Body of pancreas (tissue), 4 donors: ENCODE results near the gene AKAP8.

Source experiments
- POLR2A ChIP-seq, 3 donors: fragments of 450-650 bp; IDR thresholded peaks; one replicate each; pipeline ENCODE4 v1.6.1; 2016; ENCODE audit warnings: antibody characterized with exemption in 3 of 3, mild to moderate bottlenecking in 2 of 3
- TF ChIP-seq, protein P1 (sequence below), 7 experiments: fragments of 450-650 bp in 4 of 7; fragments of 200-600 bp in 3 of 7; sonication (generic) in 3 of 7; IDR thresholded peaks; one replicate each; pipeline ENCODE4 v1.5.1; 2016 to 2019; ENCODE audit warnings: antibody characterized with exemption in 7 of 7

DNA sequence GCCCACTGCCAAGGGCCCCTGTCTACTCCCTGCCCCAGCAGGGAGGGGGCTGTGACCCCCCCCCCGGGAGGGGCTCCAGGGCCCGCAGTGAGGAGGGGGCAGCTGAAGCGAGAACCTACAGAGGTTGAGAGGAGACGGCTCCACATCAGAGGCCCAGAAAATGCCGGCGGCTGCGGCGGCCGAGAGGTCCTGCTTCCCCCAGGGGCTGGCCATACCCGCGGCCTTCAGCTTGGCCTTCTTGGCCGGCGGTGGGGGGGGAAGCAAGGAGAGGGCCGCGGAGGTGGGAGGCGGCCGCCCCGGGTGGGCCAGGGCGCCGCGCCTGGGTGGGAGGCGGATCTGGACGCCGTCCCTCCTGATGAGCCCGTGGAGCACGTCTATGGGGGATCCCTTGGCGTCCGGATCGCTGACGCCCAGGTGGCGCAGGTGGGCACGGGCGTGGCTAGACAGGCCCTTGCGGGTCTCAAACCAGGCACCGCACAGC is 48.4 kb upstream of the AKAP8 start:
- TF ChIP-seq, protein P1, sequence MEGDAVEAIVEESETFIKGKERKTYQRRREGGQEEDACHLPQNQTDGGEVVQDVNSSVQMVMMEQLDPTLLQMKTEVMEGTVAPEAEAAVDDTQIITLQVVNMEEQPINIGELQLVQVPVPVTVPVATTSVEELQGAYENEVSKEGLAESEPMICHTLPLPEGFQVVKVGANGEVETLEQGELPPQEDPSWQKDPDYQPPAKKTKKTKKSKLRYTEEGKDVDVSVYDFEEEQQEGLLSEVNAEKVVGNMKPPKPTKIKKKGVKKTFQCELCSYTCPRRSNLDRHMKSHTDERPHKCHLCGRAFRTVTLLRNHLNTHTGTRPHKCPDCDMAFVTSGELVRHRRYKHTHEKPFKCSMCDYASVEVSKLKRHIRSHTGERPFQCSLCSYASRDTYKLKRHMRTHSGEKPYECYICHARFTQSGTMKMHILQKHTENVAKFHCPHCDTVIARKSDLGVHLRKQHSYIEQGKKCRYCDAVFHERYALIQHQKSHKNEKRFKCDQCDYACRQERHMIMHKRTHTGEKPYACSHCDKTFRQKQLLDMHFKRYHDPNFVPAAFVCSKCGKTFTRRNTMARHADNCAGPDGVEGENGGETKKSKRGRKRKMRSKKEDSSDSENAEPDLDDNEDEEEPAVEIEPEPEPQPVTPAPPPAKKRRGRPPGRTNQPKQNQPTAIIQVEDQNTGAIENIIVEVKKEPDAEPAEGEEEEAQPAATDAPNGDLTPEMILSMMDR (IDR thresholded peaks at IDR 0.05) = no peak
- no peak for TF ChIP-seq POLR2A (IDR thresholded peaks at IDR 0.05)
